Measurements from ENCODE around the gene TTC16. TPM values are rescaled to one million over a fixed set of nuclear protein-coding genes. Genes with fewer than 3 reads are reported as not detected.

The TTC16 gene
- total and polyA plus RNA-seq, 2 donors (not counting 1 experiment from before 2014, with no cell fraction given), result 0.25 TPM; not detected in 1

DNA sequence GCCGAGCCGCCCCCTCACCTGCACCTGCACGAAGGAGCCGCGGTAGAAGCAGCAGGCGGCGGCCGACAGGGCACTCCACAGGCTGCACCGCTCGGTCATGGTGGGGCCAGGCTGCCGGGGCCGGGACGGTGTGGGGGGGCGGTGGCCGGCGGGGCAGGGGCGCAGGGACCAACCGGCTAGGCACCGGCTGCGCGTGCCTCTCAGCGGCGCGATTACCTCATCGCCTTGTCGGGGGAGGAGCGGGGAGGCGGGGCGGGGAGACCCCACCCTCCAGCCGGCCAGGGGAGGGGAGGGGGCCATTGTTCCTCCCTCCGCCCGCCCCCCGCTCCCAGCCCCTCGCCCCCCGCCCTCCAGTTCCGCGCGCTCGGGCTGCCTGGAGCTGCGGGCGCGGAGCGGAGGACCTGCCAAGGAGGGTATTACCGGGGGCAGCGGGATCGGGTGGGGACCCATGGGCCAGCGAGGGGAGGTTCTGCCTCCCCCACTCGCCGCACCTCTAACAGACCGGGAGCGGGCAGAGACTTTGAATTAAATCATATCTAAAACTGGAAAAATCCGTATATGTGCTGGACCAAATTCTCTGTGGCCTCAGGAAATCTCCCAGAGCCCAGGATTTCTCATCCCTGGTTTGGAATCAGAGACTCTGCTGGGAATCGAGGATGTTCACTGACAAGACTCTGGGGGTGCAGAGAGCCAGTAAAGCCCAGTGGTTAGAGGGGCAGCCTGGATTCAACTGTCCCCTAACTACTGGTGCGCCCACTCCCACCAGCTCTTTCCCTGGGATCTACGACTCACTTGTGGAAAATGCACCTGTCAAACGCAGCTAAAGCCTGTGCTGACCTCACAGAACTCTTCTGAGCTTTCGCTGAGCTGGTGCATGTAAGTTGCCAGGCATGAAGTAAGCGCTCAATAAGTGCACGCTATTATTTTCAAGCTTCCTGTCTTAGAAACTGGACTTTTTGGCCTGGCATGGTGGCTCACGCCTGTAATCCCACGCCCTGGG is 39.5 kb downstream of the TTC16 start:
- no peak for TF ChIP-seq EZH2 (IDR thresholded peaks at IDR 0.05; ENCODE audit: borderline replicate concordance, insufficient read depth, low read depth, low read length, poor library complexity, severe bottlenecking)
- TF ChIP-seq, protein P1, sequence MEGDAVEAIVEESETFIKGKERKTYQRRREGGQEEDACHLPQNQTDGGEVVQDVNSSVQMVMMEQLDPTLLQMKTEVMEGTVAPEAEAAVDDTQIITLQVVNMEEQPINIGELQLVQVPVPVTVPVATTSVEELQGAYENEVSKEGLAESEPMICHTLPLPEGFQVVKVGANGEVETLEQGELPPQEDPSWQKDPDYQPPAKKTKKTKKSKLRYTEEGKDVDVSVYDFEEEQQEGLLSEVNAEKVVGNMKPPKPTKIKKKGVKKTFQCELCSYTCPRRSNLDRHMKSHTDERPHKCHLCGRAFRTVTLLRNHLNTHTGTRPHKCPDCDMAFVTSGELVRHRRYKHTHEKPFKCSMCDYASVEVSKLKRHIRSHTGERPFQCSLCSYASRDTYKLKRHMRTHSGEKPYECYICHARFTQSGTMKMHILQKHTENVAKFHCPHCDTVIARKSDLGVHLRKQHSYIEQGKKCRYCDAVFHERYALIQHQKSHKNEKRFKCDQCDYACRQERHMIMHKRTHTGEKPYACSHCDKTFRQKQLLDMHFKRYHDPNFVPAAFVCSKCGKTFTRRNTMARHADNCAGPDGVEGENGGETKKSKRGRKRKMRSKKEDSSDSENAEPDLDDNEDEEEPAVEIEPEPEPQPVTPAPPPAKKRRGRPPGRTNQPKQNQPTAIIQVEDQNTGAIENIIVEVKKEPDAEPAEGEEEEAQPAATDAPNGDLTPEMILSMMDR (IDR thresholded peaks at IDR 0.05), result no peak
- CTCF ChIA-PET, result interaction anchor here (1.1 to 1.5 kb wide), 2 partner anchors 114 kb away, joined by 4 to 5 read pairs; no protein-coding TSS in a partner anchor

DNA sequence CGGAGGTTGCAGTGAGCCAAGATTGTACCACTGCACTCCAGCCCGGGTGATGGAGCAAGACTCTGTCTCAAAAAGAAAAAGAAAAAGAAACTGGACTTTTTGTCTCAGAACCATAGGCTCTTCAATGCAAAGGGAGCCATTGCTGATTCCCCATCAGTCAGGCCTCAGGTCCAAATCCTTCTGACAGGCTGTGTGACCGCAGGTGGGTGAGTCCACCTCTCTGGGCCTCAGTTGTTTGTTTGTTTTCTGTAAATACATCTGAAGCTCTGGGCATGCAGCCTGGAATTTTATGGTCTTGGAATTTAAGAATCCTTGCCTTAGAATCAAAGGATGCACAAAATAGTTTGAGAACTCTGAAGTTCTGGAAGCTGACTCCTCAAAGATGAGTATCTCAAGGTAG is 40.4 kb downstream of the TTC16 start:
- H3K27ac ChIP-seq (ENCODE audit: low read length in 2 of 2), result no peak overlapping the region
- ChIA-PET CTCF (interaction anchor here (1.1 kb wide), 1 partner anchor 113 kb away, joined by 4 read pairs; no protein-coding TSS in a partner anchor), POLR2A (interaction anchor here (0.7 kb wide), 2 partner anchors 12 to 23 kb away, joined by 3 to 9 read pairs; no protein-coding TSS in a partner anchor)
- H3K4me1 Mint-ChIP-seq, result peaks cover 11% of the 10 kb centered on the region
- intact Hi-C loops (cut with micrococcal nuclease), result no loop called here
- H3K4me3 ChIP-seq (ENCODE audit: control extremely low read depth in 1 of 5, extremely low read depth in 1 of 5, insufficient read depth in 1 of 5, low read depth in 2 of 5, low read length in 4 of 5), result no peak overlapping the region
- ATAC-seq (ENCODE audit: low read depth), result no peak
- peaks cover 95% of the 10 kb centered on the region for H4K20me1 ChIP-seq (ENCODE audit: control insufficient read depth, insufficient read depth, low read length, poor library complexity, severe bottlenecking)
- H2AFZ ChIP-seq (ENCODE audit: insufficient read depth, low read depth, low read length, poor library complexity, severe bottlenecking), result no peak overlapping the region
- H3K79me2 ChIP-seq (ENCODE audit: control insufficient read depth, insufficient read depth, low read length), result peaks cover 89% of the 10 kb centered on the region
- no peaks in the 10 kb centered on the region for H3K9me3 Mint-ChIP-seq (ENCODE audit: insufficient read depth)
- H3K4me3 Mint-ChIP-seq, result no peak overlapping the region
- DNase-seq, result no peak
- TF ChIP-seq EZH2 (IDR thresholded peaks at IDR 0.05; ENCODE audit: borderline replicate concordance, insufficient read depth, low read depth, low read length, poor library complexity, severe bottlenecking), result no peak
- TF ChIP-seq, protein P1 (IDR thresholded peaks at IDR 0.05), result no peak
- H3K27me3 ChIP-seq (replicated peaks in 1 of 4; ENCODE audit: control extremely low read depth in 1 of 4, control insufficient read depth in 3 of 4, insufficient read depth in 4 of 4, low read length in 3 of 4), result no peaks in the 10 kb centered on the region
- no peak overlapping the region for H3K27ac Mint-ChIP-seq
- H3K9me3 ChIP-seq (ENCODE audit: control extremely low read depth in 1 of 3, control insufficient read depth in 2 of 3, insufficient read depth in 1 of 3, low read length in 2 of 3), result no peaks in the 10 kb centered on the region
- no peaks in the 10 kb centered on the region for H3K27me3 Mint-ChIP-seq
- H3K4me1 ChIP-seq (ENCODE audit: control insufficient read depth in 2 of 2, insufficient read depth in 2 of 2, low read length in 2 of 2), result no peaks in the 10 kb centered on the region
- WGBS (ENCODE audit: insufficient coverage), result 100% methylated on average over 2 of the region's 3 CpGs
- H3K9ac ChIP-seq (ENCODE audit: low read length), result no peak overlapping the region
- peaks cover 0 to 57% of the 10 kb centered on the region in 2 experiments for H3K36me3 ChIP-seq (replicated peaks in 1 of 2; ENCODE audit: control extremely low read depth in 1 of 2, control insufficient read depth in 1 of 2, extremely low read depth in 1 of 2, insufficient read depth in 2 of 2, low read length in 1 of 2)
- H3K4me2 ChIP-seq (replicated peaks; ENCODE audit: low read depth, low read length, poor library complexity, severe bottlenecking), result no peak overlapping the region

More for the DNA sequence above, 39.5 kb downstream of the TTC16 start:
- Histone ChIP-seq H3K9me3 (ENCODE audit: control extremely low read depth in 1 of 3, control insufficient read depth in 2 of 3, insufficient read depth in 1 of 3, low read length in 2 of 3) (no peaks in the 10 kb centered on the region), H3K4me3 (ENCODE audit: control extremely low read depth in 1 of 5, extremely low read depth in 1 of 5, insufficient read depth in 1 of 5, low read depth in 2 of 5, low read length in 4 of 5) (no peak overlapping the region), H2AFZ (ENCODE audit: insufficient read depth, low read depth, low read length, poor library complexity, severe bottlenecking) (no peak overlapping the region), H3K36me3 (replicated peaks in 1 of 2; ENCODE audit: control extremely low read depth in 1 of 2, control insufficient read depth in 1 of 2, extremely low read depth in 1 of 2, insufficient read depth in 2 of 2, low read length in 1 of 2) (peaks cover 2 to 57% of the 10 kb centered on the region in 2 experiments), H4K20me1 (ENCODE audit: control insufficient read depth, insufficient read depth, low read length, poor library complexity, severe bottlenecking) (peaks cover 95% of the 10 kb centered on the region), H3K4me2 (replicated peaks; ENCODE audit: low read depth, low read length, poor library complexity, severe bottlenecking) (no peak overlapping the region), H3K27me3 (replicated peaks in 1 of 4; ENCODE audit: control extremely low read depth in 1 of 4, control insufficient read depth in 3 of 4, insufficient read depth in 4 of 4, low read length in 3 of 4) (no peaks in the 10 kb centered on the region), H3K27ac (ENCODE audit: low read length in 2 of 2) (no peak overlapping the region), H3K9ac (ENCODE audit: low read length) (no peak overlapping the region), H3K4me1 (ENCODE audit: control insufficient read depth in 2 of 2, insufficient read depth in 2 of 2, low read length in 2 of 2) (no peaks in the 10 kb centered on the region), H3K79me2 (ENCODE audit: control insufficient read depth, insufficient read depth, low read length) (peaks cover 88% of the 10 kb centered on the region)
- ATAC-seq (ENCODE audit: low read depth), result no peak
- intact Hi-C loops (cut with micrococcal nuclease), result no loop called here
- no peaks in the 10 kb centered on the region for H3K9me3 Mint-ChIP-seq (ENCODE audit: insufficient read depth)
- 98% methylated on average over 56 of the region's 61 CpGs for whole genome bisulfite sequencing (ENCODE audit: insufficient coverage)
- no peak for DNase-seq
- no peaks in the 10 kb centered on the region for H3K27me3 Mint-ChIP-seq
- no peak overlapping the region for H3K27ac Mint-ChIP-seq
- H3K4me1 Mint-ChIP-seq, result peaks cover 11% of the 10 kb centered on the region
- POLR2A ChIA-PET, result no interaction called here
- H3K4me3 Mint-ChIP-seq, result no peak overlapping the region
